Peyer's patch (tissue), 4 donors: ENCODE results near the gene GFRAL.

Source experiments
- CTCF ChIP-seq, 6 experiments: fragments of 450-650 bp in 4 of 6; fragments of 200-600 bp in 2 of 6; sonication (generic) in 1 of 6; IDR thresholded peaks; one replicate each; pipeline ENCODE4 v1.5.1; 2017 to 2019; ENCODE audit warnings: antibody characterized with exemption in 6 of 6, mild to moderate bottlenecking in 3 of 6, moderate library complexity in 1 of 6
- POLR2A ChIP-seq, 2 donors: fragments of 450-650 bp; IDR thresholded peaks; one replicate each; pipeline ENCODE4 v1.5.1; 2017; ENCODE audit warnings: antibody characterized with exemption in 2 of 2, mild to moderate bottlenecking in 2 of 2, moderate library complexity in 2 of 2

- TF ChIP-seq CTCF (IDR thresholded peaks at IDR 0.05) (no peak), POLR2A (IDR thresholded peaks at IDR 0.05) (no peak)
Measured at GRCh38 chr6:55327169-55327568, at the start of gene GFRAL.
